Type B pancreatic cell (in vitro differentiated cells): ENCODE results near the gene IER3. TPM values are rescaled to one million over a fixed set of nuclear protein-coding genes. Genes with fewer than 3 reads are reported as not detected.

Source experiments
- DNase-seq: peaks from one replicate; pipeline ENCODE4 v3.0.0; 2021; ENCODE audit warnings: mixed read lengths; ENCODE audit not compliant: unreplicated experiment; ENCODE audit errors: extremely low spot score
- H3K27ac Mint-ChIP-seq: 2 replicates; pipeline ENCODE4 v1.8.0; 2021; ENCODE audit warnings: mild to moderate bottlenecking, mixed read lengths
- H3K27me3 Mint-ChIP-seq: 2 replicates; pipeline ENCODE4 v1.8.0; 2021; ENCODE audit warnings: mixed read lengths
- H3K36me3 Mint-ChIP-seq: 2 replicates; pipeline ENCODE4 v1.8.0; 2021; ENCODE audit warnings: mixed read lengths
- H3K4me1 Mint-ChIP-seq: one replicate; pipeline ENCODE4 v1.8.0; 2021; ENCODE audit warnings: mixed read lengths; ENCODE audit not compliant: unreplicated experiment
- H3K4me3 Mint-ChIP-seq: 2 replicates; pipeline ENCODE4 v1.8.0; 2021; ENCODE audit warnings: mild to moderate bottlenecking, mixed read lengths
- H3K9me3 Mint-ChIP-seq: 2 replicates; pipeline ENCODE4 v1.8.0; 2021; ENCODE audit warnings: mixed read lengths
- total RNA-seq: library from RNA; stranded (reverse); gene quantifications from 2 replicates; pipeline ENCODE4 v1.2.1, GENCODE V29; 2021; ENCODE audit warnings: low replicate concordance
- TF ChIP-seq, protein P1 (sequence below): fragments of 200-600 bp; sonication (generic); conservative IDR thresholded peaks from 2 replicates; pipeline ENCODE4 v1.5.0; 2021; ENCODE audit warnings: antibody characterized with exemption, mild to moderate bottlenecking

Gene IER3
- total RNA-seq, 1 donor from 2014 or later, result 24.3 TPM

DNA sequence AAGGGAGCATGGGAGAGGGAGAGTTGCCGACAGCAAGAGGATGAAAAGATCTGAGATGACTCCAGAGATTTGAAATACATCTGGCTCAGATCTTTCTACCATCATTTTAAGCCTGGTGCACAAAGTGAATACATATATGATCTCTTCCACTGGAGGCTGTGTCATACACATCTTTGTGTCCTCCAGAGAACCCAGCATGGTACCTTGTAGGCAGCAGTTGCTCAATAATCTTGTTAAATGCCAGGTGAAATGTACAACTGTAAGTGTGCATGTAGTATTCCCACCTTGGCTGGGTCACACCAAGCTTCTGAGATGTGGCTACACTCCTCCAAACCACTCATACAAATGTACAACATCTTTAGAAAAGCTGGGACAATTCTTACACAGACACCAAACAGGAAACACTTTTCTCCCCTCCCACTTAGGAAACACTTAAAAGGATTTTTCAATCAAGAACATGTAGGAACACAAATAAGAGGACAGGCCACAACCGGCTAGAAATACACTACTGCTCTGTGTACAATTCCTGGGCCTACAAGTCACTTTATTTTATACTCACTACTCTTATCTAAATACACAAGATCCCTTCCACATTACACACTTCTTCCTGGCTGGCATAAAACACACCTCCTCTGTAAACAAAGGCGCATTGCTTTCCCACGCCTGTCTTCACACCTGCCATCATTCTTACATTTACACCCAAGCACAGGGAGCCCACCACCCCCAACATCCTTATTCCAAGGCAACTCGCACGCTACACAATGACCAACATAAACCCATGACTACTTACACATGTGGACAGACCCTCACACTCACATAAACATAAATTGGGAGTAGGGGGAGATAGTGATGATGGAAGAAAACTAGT is 3.8 kb upstream of the IER3 start:
- Mint-ChIP-seq H3K27me3 (no peaks in the 10 kb centered on the region), H3K9me3 (no peaks in the 10 kb centered on the region), H3K27ac (peak overlapping the region; percentile 42), H3K4me3 (peak overlapping the region; percentile 10), H3K4me1 (peaks cover 48% of the 10 kb centered on the region), H3K36me3 (no peaks in the 10 kb centered on the region)
- TF ChIP-seq, protein P1, sequence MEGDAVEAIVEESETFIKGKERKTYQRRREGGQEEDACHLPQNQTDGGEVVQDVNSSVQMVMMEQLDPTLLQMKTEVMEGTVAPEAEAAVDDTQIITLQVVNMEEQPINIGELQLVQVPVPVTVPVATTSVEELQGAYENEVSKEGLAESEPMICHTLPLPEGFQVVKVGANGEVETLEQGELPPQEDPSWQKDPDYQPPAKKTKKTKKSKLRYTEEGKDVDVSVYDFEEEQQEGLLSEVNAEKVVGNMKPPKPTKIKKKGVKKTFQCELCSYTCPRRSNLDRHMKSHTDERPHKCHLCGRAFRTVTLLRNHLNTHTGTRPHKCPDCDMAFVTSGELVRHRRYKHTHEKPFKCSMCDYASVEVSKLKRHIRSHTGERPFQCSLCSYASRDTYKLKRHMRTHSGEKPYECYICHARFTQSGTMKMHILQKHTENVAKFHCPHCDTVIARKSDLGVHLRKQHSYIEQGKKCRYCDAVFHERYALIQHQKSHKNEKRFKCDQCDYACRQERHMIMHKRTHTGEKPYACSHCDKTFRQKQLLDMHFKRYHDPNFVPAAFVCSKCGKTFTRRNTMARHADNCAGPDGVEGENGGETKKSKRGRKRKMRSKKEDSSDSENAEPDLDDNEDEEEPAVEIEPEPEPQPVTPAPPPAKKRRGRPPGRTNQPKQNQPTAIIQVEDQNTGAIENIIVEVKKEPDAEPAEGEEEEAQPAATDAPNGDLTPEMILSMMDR, result no peak
- DNase-seq, result no peak

DNA sequence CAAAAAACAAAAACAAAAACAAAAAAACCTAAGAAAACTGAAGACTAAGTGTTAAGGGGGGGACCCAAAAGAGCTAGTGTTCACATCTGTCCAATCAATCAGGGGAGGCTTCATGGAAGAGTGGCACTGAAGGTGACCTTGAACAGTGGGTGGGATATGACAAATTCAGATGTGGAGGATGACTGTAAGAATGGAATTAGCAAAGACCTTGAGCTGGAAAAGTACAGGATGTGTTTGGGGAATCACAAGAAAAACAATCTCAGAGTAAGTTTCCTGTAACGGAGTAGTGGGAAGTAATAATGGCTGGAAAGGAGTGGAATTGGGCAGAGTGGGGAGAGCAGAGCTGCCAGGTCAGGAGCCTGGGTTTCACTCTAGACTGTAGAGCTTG is 2.9 kb upstream of the IER3 start:
- TF ChIP-seq, protein P1, result no peak
- Mint-ChIP-seq H3K4me1 (peaks cover 44% of the 10 kb centered on the region), H3K36me3 (no peaks in the 10 kb centered on the region), H3K9me3 (no peaks in the 10 kb centered on the region), H3K27me3 (no peaks in the 10 kb centered on the region), H3K27ac (peak overlapping the region; percentile 42), H3K4me3 (no peak overlapping the region)
- DNase-seq, result no peak

DNA sequence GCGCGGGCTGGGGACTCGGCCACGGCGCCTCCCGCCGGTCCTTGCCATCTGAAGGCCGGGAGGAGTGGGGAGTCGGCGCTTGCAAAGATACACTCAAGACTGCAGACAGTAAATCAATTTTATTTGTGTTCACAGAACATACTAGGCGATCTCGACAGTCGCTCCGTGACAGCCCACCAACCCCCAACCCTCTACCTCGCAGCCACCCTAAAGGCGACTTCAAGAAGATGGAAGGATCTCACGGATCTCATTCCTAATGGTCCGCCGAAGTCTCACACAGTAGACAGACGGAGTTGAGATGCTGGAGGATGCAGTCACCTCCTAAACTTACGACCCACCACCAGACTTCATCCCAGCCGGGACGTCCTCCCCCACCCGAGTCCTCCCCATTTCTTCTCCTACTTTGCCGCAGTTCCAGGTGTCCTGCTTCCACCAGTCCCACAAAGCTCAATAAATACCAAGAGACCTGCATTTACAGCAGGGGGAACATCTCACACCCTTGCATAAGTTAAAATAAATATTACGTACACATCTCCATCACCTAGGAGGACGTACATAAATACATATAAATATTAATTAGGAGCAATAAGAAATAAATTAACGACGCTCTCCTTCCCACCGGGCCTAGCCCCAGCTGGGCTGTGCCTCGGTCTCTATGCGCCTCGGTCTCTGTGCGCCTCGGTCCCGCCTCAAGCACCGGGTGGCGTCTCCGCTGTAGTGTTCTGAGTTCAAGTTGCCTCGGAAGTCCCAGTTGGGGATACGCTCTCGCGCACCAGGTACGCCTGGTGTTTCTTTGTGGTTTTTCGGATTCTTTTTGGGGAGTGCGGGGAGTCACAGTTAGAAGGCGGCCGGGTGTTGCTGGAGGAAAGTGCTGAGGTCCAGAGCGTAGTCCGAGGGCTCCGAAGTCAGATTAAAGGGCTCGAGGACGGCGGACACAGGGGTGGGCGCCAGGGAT is 971 bp downstream of the IER3 start:
- Mint-ChIP-seq H3K36me3 (peaks cover 21% of the 10 kb centered on the region), H3K9me3 (no peaks in the 10 kb centered on the region), H3K27ac (peak overlapping the region; percentile 97), H3K4me3 (peak overlapping the region; percentile 99), H3K4me1 (peaks cover 38% of the 10 kb centered on the region), H3K27me3 (no peaks in the 10 kb centered on the region)
- TF ChIP-seq, protein P1, result no peak
- DNase-seq, result no peak

DNA sequence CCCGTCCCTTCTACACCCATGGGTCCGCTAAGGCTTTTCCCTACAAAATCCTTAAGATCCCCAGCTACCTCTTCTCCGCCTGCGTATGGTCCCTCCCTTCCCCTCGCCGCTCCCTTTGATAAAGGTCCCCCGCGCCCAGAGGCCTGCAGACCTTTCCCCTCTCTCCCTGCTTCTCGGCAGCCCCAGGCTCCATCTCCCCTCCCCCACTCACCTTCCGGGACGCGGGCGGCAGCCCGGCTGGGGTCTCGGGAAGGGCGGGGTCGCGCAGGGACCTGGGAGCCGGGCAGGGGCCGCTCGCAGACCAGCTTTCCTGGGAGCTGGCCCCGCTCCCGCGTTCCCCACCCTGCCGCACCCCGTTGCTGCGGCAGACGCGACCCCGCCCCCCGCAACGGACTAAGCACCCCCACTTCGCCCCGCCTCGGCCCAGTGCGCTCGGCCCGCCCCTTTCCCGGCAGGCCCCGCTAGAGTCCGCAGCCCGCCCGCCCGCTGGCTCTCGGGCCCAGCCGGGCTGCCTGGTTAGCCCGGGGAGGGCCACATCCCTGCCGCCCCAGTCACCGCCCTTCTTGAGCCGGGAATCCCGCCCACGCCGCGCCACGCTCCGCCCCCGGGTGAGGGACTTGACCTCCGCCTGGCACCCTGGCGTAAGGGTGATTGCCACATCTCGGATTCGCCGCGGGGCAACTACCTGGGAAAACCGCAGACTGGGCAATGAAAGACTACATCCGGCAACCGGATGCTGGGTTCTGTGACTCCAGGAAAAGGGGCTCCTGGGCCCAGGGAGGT is 1.8 kb downstream of the IER3 start, which contains the start of gene FLOT1:
Gene FLOT1, minus strand, starts transcription at position 372 of the 783 bp plus-strand sequence. CDS start 498 bp downstream, outside the sequence.
- Mint-ChIP-seq H3K36me3 (peaks cover 24% of the 10 kb centered on the region), H3K9me3 (no peaks in the 10 kb centered on the region), H3K4me1 (peaks cover 34% of the 10 kb centered on the region), H3K4me3 (peak within 1 kb of the TSS; percentile 99), H3K27ac (peak within 1 kb of the TSS; percentile 97), H3K27me3 (no peaks in the 10 kb centered on the region)
- peak; percentile 94 for DNase-seq
- TF ChIP-seq, protein P1, result no peak

DNA sequence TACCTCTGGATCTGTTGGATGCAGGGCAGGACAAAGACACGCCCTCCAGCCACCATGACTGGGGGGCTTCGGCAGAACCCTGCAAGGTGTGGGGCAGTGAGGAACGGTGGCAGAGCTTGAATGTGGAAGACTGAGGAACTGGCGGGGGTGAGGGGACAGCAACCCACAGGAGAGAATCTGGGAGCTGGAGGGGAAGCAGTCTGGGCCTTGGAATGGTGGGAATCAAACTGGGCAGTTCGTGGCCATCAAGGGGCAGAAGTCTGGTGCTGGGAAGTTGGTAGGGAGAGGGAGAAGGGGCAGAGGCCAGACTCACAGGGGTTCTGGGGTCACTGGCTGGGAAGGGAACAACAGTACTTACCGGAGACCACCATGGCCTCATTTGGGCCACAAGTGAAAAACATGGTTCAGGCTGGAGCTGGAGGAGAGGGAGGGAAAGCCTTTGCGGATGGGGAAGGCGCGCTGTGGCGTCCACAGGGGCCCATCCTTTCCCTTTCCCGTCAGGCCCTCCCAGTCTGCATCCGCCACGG is 2.5 kb downstream of the IER3 start:
- H3K9me3 Mint-ChIP-seq, result no peaks in the 10 kb centered on the region
- H3K36me3 Mint-ChIP-seq, result peaks cover 29% of the 10 kb centered on the region
- H3K27ac Mint-ChIP-seq, result peak overlapping the region; percentile 94
- peak overlapping the region; percentile 99 for H3K4me3 Mint-ChIP-seq
- TF ChIP-seq, protein P1, result no peak
- no peak for DNase-seq
- H3K4me1 Mint-ChIP-seq, result peaks cover 33% of the 10 kb centered on the region
- no peaks in the 10 kb centered on the region for H3K27me3 Mint-ChIP-seq
